Keratinocyte (primary cell): ENCODE measurements around the gene ARMH2.

Experiments used
- EZH2 ChIP-seq: IDR thresholded peaks from one replicate; pipeline ENCODE4 v1.6.1; 2012; ENCODE audit warnings: inconsistent platforms, mild to moderate bottlenecking, low read length, moderate library complexity
- TF ChIP-seq, protein P1 (sequence below), 3 experiments: IDR thresholded peaks in 1 of 3; conservative IDR thresholded peaks in 1 of 3; optimal IDR thresholded peaks in 1 of 3; 2 replicates in 2 of 3; 3 replicates in 1 of 3; pipeline versions ENCODE3 to v1.5.1; 2011; ENCODE audit warnings: low read length in 3 of 3, mild to moderate bottlenecking in 3 of 3, moderate library complexity in 2 of 3, control low read depth in 1 of 3, inconsistent platforms in 1 of 3; ENCODE audit not compliant: insufficient read depth in 2 of 3; ENCODE audit errors: extremely low read depth in 1 of 3

GRCh38 chr6:24807584-24807983, 8.9 kb upstream of the ARMH2 start:
- TF ChIP-seq, protein P1, sequence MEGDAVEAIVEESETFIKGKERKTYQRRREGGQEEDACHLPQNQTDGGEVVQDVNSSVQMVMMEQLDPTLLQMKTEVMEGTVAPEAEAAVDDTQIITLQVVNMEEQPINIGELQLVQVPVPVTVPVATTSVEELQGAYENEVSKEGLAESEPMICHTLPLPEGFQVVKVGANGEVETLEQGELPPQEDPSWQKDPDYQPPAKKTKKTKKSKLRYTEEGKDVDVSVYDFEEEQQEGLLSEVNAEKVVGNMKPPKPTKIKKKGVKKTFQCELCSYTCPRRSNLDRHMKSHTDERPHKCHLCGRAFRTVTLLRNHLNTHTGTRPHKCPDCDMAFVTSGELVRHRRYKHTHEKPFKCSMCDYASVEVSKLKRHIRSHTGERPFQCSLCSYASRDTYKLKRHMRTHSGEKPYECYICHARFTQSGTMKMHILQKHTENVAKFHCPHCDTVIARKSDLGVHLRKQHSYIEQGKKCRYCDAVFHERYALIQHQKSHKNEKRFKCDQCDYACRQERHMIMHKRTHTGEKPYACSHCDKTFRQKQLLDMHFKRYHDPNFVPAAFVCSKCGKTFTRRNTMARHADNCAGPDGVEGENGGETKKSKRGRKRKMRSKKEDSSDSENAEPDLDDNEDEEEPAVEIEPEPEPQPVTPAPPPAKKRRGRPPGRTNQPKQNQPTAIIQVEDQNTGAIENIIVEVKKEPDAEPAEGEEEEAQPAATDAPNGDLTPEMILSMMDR (optimal IDR thresholded peaks at IDR 0.05 in 1 of 3, IDR thresholded peaks at IDR 0.05 in 1 of 3, conservative IDR thresholded peaks at IDR 0.05 in 1 of 3; ENCODE audit: extremely low read depth in 1 of 3, insufficient read depth in 2 of 3, low read length in 3 of 3) = no peak
- TF ChIP-seq EZH2 = no peak
